Stimulated activated CD8-positive, alpha-beta memory T cell treated with anti-CD3 and anti-CD28 coated beads, Interleukin-2, amount 100 ng/mL, for 1 hour (primary cell): ENCODE data around the gene ANKRD33.

Experiments used
- DNase-seq, 2 donors: peaks; one replicate each; pipeline ENCODE4 v3.0.0-alpha.2; 2020; ENCODE audit warnings: low read depth in 2 of 2

ANKRD33 gene

DNA sequence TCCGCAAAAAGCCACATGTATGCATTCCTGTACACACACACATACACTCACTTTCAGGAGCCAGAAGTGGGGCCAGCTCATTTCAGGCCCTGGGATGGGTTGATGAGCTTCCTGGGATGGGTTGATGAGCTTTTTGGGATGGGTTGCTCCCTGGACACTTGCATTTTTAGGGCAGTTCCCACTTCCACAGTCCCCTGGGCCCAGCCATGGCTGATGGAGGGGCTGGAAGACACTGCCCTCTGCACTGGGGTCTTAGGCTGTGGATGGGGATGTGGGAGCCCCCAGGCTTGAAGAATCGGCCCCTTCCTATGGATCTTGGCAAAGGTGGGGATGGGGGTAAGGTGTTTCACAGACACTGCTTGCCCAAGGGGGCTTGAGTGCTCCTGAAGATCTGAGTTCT, 32.1 kb downstream of the ANKRD33 start:
- no peak for DNase-seq

GRCh38 chr12:51921017-51921725, 33.3 kb downstream of the ANKRD33 start:
- DNase-seq, result no peak

GRCh38 chr12:51922146-51922545, 34.2 kb downstream of the ANKRD33 start:
- DNase-seq, result no peak

DNA sequence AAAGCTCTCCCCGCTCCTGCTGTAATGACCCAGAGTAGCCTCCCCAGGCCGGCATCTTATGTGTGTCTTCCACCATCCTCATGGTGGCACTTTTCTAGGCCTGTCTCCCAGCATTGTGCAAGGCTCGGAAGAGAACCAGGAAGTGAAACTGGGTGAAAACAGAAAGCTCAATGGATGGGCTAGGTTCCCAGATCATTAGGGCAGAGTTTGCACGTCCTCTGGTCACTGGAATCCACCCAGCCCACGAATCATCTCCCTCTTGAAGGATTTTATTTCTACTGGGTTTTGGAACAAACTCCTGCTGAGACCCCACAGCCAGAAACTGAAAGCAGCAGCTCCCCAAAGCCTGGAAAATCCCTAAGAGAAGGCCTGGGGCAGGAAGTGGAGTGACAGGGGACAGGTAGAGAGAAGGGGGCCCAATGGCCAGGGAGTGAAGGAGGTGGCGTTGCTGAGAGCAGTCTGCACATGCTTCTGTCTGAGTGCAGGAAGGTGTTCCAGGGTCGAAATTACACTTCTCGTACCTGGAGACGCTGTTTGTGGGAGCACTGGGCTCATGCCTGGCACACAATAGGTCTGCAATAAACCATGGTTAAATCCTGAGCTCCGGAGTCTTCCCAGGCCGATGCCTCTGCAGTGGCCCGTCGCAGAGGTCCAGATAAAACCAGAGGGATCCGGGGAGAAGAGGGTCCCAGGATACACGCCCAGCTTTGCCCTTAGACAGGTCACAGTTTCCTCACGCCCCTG, 35.0 kb downstream of the ANKRD33 start:
- DNase-seq, result no peak

- DNase-seq, result peak; percentile 23 to 29
Measured at GRCh38 chr12:51923506-51924365, 35.8 kb downstream of the ANKRD33 start.

GRCh38 chr12:51924551-51925319, 36.8 kb downstream of the ANKRD33 start:
- DNase-seq, result no peak

DNA sequence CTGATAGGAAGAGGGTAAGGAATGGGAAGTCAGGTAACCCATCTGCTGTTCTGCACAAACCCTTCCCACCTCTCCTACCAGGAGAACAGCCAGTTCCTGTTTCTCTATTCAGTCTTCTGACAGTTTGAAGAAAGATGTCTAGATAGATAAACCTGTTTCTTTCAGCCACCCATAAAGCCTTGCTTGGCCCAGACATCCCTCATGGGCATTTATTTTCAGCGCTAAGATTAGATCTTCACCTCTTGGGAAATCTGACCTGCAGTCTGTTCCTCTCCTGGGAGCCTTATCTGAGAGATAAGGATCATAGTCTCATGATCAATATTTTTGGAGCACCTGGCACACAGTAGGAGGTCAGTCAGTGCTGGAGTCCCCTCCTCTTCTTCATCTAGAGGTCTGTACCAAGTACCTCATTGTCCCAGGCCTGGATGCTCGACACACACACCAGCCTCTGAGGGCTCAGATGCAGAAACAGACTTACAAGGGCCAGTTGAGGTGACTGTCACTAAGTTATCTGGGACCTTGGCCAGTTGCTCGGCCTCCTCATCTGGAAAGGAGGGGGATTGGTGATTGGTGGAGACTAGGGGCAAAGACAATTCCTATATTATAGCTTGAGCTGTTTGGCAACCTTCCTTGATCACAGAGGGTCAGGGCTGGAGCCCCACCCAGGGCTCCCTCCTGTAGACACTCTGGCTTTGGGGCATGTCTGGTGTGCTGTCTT, 37.6 kb downstream of the ANKRD33 start:
- DNase-seq, result no peak

- no peak for DNase-seq
Measured at GRCh38 chr12:51926064-51926632, 38.2 kb downstream of the ANKRD33 start.

DNA sequence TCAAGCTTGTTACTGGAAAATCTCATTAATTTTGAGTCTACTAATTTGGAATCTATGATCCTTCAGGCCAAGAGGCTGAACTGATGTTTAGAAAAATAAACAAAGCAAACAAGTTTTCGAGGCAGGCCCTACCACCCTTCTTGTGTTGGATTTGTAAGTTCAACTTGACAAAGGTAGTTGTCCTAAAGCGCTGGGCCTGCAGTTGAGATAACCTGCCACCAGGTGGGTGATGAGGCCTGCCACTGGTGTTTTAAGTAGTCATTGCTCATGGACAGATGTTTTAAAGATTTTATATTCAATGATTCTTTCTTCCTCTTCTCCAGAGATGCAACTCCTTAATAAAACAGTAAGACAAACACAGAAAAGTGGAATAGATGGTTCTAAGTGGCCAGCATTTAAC, 38.8 kb downstream of the ANKRD33 start:
- peak in 1 of 2 donors; percentile 13 for DNase-seq

GRCh38 chr12:51932218-51933076, 44.5 kb downstream of the ANKRD33 start:
- DNase-seq, result no peak

- no peak for DNase-seq
Measured at GRCh38 chr12:51934080-51934479, 46.2 kb downstream of the ANKRD33 start.

DNA sequence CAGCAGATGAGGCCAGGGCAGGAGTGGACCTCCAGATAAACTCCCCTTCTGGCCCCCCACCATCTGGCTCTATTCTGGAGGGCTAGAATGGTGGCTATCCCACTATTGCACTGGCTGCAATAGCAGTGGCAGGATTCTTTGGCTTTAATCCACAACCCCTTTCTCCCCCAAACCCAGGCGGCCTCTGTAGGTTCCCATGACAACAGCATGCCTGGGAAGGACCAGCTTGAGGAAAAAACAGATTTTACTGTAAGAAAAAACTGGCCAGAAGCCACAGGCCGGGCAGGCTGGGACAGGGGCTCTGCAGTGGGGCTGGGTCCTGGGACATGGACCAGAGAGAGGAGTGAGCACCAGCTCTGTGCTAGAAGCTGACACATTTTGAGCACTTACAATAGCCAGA, 50.0 kb downstream of the ANKRD33 start:
- no peak for DNase-seq

DNA sequence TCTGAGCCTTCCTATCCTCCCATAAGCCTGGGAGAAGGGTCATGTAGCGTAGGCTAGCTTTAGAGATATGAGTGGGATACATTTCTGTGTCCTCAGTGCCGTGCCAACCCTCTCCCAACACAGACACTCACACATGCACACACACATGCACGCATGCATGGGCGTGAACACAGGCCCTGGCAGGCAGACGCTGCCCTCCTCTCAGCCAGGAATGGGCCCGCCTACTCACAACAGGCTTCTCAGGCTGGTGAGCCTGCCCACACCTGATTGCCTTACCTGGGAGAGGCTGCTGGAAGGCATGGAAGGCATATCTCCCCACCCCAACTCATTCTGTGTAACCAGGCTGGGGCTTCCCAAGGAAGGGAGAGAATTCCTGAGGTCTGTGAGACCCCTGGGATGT, 50.8 kb downstream of the ANKRD33 start:
- no peak for DNase-seq

DNA sequence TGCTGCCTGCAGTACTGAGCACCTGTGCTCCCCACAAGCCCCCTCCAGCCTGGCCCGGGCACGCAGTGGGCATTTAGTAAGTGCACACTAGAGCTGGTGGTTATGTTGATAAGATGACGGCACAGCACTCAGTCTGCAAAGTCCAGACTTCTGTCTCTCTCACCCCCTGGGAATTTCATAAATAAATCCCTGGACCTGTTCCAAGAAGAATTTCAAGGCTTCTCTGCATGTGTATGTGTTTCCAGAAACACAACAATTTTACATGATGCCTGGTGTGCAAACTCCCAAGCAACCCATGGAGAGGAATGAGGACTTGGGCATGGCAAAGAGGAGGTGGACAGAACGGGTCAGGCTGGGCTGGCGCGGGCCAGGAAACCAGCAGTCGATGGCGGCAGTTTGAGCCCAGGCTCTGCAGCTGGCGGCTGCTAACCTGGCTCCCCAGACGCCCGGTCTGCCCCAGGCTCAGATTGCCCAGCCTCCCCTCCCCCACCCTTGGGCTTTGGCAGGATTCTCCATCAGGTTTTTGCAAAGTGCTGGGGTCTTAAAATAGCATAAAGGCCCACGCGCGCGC, 53.2 kb downstream of the ANKRD33 start:
- DNase-seq, result no peak
